GM21390 (cell line): ENCODE measurements around the gene SYCE3.
"Not testable (repeated sequence)": the region's sequence is repeated elsewhere in the genome, so short reads cannot be mapped to it uniquely, and the experiment has no call there.

Source experiments
- ATAC-seq: cut with Tn5 transposase; IDR thresholded peaks from one replicate; pipeline ENCODE4 v1.9.1; 2021; ENCODE audit not compliant: unreplicated experiment

SYCE3 gene

GRCh38 chr22:50551160-50551752, 11.5 kb downstream of the SYCE3 start:
- no peak for ATAC-seq

GRCh38 chr22:50550395-50550794, 12.3 kb downstream of the SYCE3 start:
- no peak for ATAC-seq

GRCh38 chr22:50548921-50549790, 13.6 kb downstream of the SYCE3 start:
- no peak for ATAC-seq

- no peak for ATAC-seq
These were observed 14.4 kb downstream of the SYCE3 start for GRCh38 chr22:50548040-50548920.

- ATAC-seq = no peak
These were observed 15.3 kb downstream of the SYCE3 start for GRCh38 chr22:50547263-50547985.

- ATAC-seq = no peak
These were observed 16.1 kb downstream of the SYCE3 start for GRCh38 chr22:50546326-50547262.

GRCh38 chr22:50545522-50546325, 17.0 kb downstream of the SYCE3 start, which contains the start of gene KLHDC7B:
KLHDC7B (plus strand) TSS chr22:50545899; CDS start chr22:50546244, 345 bp downstream.
- no peak for ATAC-seq

GRCh38 chr22:50544746-50545253, 17.9 kb downstream of the SYCE3 start:
- ATAC-seq = no peak

- no peak for ATAC-seq
These were observed 18.5 kb downstream of the SYCE3 start for GRCh38 chr22:50544078-50544745.

GRCh38 chr22:50542416-50542927, 20.2 kb downstream of the SYCE3 start:
- ATAC-seq = no peak

GRCh38 chr22:50541667-50542026, 21.1 kb downstream of the SYCE3 start:
- not testable (repeated sequence) for ATAC-seq

- no peak for ATAC-seq
These were observed 22.3 kb downstream of the SYCE3 start for GRCh38 chr22:50540381-50540780.

GRCh38 chr22:50537765-50538164, 25.0 kb downstream of the SYCE3 start:
- no peak for ATAC-seq

GRCh38 chr22:50536226-50536625, 26.5 kb downstream of the SYCE3 start:
- ATAC-seq = no peak

GRCh38 chr22:50535113-50535512, 27.6 kb downstream of the SYCE3 start:
- no peak for ATAC-seq

GRCh38 chr22:50533856-50534711, 28.6 kb downstream of the SYCE3 start:
- ATAC-seq = not testable (repeated sequence)
